A549 treated with AZD2906 at 1 μM for 4 hours (cell line): ENCODE measurements around the gene SEL1L. TPM values are rescaled to one million over a fixed set of nuclear protein-coding genes. Genes with fewer than 3 reads are reported as not detected.

Experiments
- total RNA-seq: library from RNA; stranded (reverse); fragments of 200-300 nt; extraction: Qiagen RNA extraction; gene quantifications from 5 replicates; pipeline ENCODE4 v1.2.3, GENCODE V29; 2022

The SEL1L gene
- 16.8 to 25.4 TPM (median 21.8 TPM) in 5 replicates for total RNA-seq

DNA sequence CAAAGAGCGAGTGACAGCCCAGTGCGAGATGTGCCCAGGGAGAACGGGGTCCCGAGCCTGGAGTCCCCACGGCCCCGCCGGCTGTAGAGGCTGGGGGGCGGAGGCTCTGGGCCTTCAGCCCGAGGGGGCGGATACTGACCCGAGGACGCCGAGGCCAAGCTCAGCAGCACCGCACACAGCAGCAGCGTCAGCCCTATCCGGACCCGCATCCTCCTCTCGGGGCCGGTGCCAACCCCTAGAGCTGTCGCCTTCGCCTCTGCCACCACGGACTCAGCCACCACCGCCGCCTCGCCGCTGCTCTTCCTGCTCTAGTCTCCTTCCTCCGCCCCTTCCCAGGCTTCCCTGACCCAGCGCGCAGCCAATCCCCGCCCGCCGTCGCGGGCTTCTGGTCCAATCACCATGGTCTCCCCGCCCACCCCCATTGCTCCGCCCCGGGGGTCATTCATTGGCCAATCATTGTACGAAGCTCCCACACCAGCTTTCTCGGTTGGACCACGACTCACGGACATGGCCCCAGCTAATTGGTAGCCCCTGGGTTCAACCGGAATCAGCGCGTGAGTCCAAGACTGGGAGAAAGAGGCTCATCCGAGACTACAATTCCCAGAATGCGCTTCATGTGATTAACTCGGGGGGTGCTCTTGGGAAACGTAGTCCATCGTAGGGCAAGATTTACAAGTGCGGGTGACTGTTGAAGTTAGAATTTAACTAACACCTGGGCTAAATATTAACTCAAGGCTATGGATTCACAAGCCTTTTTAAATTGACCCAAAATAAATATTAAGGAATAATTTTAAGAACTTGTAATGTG lies at the start of gene SEL1L:
Gene SEL1L (minus strand): TSS at position 318 of the 808 bp plus-strand sequence. CDS start 109 bp downstream, at position 209.

Other genes with a start within 250 kb of the SEL1L start
- gene STON2, start 133.5 kb downstream of the SEL1L start, total RNA-seq = 1.5 to 2.2 TPM (median 1.7 TPM) in 5 replicates